RCC 7860 (cell line): ENCODE results near the gene ABLIM2.

Source experiments
- DNase-seq: peaks from one replicate; pipeline ENCODE4 v3.0.0-alpha.2; 2015; ENCODE audit warnings: low spot score
- FAIRE-seq: peaks from 2 replicates; lab custom pipeline; 2012; peaks lifted over from hg19 to GRCh38; lab: Jason Lieb, UNC

ABLIM2 gene

DNA sequence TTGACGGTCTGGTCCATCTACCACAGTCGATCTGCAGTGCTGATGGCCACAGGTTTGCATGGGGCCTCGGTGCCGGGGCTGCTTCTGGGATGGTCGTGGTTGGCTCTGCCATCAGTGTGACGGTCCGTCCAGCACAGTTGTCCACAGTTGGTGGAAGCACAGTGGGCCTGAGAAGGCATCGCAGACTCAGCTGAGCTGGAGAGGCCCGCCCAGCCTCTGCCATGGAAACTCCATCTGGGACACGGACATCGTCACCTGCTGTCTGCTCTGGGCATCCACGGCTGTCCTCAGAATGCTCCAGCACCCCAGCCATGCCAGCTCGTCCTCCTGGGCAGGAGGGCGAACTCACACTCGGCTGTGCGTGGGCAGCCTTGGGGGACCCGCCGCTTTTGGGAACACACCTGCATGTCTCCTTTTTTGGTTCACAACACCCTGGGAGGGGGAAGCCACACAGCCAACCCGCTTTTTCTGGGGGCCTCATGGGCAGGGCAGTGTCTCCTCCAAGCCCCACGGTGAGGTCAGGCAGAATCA, 33.0 kb downstream of the ABLIM2 start:
- no peak for DNase-seq
- FAIRE-seq: no peak

GRCh38 chr4:8123870-8124269, 34.7 kb downstream of the ABLIM2 start:
- no peak for FAIRE-seq

DNA sequence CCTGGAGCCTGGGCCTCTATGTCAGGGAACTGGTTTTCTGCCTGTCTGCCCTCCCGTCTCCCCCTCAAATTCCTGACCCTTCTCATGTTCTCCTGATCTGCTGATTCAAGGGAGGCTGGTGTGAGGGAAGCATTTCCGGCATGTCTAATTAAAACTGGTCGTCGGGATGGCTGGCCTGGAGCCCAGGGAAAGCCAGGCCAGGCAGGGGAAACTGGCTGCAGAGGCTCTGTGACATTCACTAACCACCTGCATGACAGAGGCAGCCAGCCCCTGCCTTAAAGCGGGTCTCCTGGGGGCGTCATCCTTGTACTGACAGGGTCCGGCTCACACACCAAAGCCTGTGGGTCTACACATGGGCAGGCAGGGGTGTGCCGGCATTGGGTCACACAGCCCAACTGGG, 35.2 kb downstream of the ABLIM2 start:
- FAIRE-seq: no peak
- DNase-seq: no peak

More at GRCh38 chr4:8123870-8124269, 34.7 kb downstream of the ABLIM2 start:
- DNase-seq: no peak

GRCh38 chr4:8122746-8123145, 35.9 kb downstream of the ABLIM2 start:
- FAIRE-seq: no peak

GRCh38 chr4:8121292-8122015, 37.2 kb downstream of the ABLIM2 start:
- no peak for FAIRE-seq
- DNase-seq: no peak

More at GRCh38 chr4:8122746-8123145, 35.9 kb downstream of the ABLIM2 start:
- no peak for DNase-seq

DNA sequence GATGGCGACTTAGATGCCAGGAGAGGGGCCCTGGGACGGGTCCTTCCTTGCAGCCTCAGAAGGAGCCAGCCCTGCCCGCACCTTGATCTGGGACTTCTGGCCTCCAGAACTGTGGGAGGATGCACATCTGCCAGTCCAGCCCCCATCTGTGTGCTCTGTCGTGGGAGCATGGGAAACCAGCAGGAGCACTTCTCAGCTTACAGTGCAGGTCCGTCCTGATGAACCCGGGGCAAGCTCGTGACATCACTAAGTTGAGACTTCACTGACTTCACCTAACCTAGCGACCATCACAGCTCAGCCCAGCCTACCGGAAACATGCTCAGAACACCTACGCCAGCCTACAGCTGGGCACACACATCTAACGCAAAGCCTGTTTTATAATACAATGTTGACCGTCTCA, 38.1 kb downstream of the ABLIM2 start:
- DNase-seq: no peak
- FAIRE-seq: no peak

DNA sequence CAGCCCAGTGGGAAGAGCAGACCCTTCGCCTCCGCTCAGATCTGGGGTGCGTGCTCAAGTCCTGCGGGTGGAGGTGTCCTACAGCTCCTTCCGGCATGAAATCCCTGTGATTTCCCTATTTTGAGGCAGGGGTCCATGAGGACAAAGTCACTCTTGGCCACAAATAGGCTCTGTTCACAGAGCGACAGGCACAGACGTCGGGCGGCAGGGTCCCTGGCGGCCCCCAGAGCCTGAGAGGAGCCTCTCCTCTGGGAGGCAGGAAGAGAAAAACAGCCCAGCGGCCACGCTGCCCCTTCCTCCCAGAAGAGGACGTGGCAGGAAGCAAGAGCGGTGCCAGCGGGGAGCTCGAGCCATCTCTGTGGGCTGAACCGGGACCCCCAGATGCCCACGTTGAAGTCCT, 38.7 kb downstream of the ABLIM2 start:
- FAIRE-seq: no peak
- no peak for DNase-seq

GRCh38 chr4:8118531-8118930, 40.1 kb downstream of the ABLIM2 start:
- no peak for FAIRE-seq

GRCh38 chr4:8118035-8118434, 40.6 kb downstream of the ABLIM2 start:
- no peak for DNase-seq
- FAIRE-seq: no peak

More at GRCh38 chr4:8118531-8118930, 40.1 kb downstream of the ABLIM2 start:
- DNase-seq: no peak

DNA sequence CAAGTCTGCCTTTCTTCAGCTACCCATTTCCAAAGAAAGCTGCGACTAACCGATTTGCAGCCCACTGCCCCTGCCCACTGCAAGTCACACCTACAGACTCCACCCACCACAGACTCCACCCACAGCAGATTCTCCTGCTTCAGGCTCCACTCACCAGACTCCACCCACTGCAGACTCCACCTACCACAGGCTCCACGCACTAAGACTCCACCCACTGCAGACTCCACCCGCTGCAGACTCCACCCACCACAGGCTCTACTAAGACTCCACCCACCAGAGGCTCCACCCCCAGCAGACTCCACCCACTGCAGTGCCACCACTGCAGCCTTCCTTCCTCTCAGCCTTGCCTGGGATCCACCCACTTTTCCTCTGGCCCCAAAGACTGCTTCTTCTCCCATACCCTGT, 41.3 kb downstream of the ABLIM2 start:
- DNase-seq (no peak), FAIRE-seq (no peak)

- FAIRE-seq: no peak
- no peak for DNase-seq
Observed at GRCh38 chr4:8115916-8116315, 42.7 kb downstream of the ABLIM2 start.

DNA sequence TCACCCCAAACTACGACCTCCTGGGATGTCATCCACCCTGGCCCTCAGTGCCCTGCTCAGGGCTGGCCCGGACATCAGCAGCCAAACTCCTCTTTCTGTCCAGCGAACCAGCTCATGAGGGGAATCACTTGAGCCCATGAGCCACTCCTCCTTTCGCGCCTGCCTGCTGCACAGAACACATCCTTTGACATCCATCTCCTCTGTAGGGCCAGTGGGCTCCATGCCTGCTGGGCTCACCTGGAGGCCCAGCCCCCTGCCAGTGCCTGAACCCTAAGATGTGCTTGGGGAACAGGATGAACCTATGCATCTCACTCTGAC, 43.5 kb downstream of the ABLIM2 start:
- no peak for FAIRE-seq
- no peak for DNase-seq

DNA sequence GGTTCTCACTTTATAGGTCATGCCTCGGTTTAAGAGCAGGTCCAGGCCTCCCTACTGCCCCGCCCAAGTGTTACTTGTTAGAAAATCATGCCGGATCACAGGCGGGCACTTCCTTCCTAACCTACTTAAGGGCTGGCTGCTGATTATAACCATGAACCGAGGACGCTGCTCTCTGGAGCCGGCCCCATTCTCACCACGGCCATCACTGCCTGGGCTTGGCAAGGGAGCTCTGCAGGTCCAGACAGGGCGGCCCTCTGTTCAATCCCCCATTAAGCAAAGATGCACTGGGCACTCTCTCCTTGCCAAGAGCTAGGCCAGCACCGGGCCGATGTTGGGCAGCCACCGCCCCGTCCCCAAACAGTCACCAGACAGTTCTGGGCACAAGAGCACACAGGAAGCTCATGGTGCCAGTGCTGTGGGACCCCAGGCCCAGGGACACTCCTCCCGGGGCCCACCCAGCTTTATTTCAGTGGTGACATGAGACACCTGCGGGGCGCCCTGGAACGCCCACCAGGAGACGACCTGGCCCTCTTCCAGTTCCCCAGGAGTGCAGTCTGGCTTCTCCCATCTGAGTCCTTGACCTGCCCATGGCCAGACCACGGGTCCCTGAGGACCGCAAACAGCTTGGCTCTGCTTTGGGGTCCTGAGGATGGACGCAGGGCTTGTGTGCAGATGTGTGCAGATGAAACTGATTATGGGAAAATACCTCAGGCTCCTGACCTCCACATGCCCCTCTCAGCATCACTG, 44.0 kb downstream of the ABLIM2 start:
- no peak for FAIRE-seq
- no peak for DNase-seq

DNA sequence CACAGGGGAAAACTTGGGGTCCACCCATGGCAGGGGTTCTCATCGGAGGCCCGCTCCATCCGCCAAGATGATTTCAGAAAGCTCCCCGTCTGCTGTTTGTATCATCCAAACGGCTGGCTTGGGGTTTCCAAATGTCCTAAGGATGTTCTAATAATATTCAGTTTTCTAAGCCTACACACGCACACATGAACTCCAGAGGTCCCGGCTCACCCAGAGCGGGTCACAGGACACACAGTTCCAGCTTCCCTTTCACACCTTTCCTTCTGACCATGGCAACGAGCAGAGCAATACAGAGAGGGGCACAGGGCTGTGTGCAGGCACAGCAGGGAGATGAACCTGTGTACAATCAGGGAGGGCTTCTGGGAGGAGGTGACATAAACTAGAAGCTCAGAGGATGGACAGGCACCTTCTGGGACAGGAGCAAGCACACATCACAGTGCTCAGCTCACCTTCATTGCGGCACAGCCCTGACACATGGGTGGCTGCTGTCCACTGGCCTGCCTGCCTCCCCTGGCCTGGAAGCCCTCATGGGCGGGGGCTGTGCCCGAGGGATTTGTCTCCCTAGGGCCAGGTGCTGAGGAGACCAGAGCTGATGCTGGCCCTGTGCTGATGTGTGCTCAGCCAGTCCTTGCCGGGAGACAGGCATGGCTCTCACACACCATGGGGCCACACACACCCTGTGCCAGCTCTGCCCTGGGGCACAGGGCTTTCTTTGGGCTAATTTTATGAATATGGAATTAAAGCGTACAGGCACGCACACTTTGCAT, 44.8 kb downstream of the ABLIM2 start:
- no peak for FAIRE-seq
- DNase-seq: no peak

DNA sequence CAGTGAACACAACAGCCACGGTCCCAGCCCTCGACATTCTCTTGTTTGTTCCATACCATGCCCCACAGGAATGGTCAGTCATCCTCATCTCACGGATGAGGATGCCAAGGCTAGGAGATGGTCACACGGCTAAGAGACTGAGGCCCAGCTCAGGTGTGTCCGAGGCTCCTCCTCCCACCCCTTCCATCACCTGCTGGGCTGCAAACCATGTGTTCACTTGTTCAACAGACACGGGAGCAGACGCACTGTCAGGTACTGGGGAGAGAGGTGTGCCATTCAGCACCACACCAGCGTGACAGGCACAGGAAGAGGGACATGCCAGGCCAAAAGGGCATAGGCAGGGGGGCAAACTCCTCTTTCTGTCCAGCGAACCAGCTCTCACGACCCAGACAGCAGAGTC, 45.9 kb downstream of the ABLIM2 start:
- no peak for FAIRE-seq
- no peak for DNase-seq

- FAIRE-seq: no peak
Observed at GRCh38 chr4:8112036-8112576, 46.5 kb downstream of the ABLIM2 start.

DNA sequence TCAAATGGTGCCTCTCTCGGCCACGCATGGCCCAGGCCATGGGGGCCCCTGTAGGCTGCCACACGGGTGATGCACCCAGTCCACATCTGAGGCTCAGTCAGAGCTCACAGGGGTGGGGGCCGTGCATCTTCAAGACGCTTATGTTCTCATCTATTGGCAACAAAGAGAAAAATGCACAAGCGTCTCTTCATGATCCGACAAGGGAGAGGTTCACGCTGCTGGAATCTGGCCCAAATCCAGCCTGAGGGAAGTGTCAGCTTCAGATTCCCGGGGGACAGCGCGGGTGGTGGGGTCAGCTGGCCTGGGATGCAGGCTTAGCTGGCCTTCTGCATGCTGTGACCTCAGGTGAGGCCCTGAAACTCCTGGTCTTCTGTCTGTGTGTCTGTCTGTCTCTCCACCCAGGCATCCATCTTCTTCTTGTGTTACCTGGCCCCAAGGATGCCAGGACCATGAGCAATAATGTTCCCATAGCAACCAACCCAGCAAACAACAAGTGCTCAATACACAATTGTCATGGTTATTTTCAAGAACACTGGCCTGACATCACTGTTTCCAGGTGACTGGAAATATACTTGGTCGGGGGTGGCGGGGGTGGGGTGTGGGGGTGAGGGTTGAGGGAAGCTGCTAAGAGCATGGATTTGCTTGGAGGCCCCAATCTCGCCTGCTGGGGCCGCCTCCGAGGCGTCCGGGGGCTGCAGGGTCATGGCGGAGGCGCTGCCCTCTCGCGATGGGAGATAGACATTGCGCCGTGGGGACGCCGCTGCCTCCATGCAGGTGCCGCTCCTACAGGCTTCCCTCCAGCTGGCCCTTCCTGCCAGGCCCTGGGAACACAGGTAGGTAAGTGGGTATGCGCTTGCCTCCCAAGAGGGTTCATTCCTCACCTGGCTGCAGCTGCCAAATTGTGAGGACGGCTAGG, 48.3 kb downstream of the ABLIM2 start:
- no peak for DNase-seq
- FAIRE-seq: no peak

More at GRCh38 chr4:8112036-8112576, 46.5 kb downstream of the ABLIM2 start:
- DNase-seq: no peak

DNA sequence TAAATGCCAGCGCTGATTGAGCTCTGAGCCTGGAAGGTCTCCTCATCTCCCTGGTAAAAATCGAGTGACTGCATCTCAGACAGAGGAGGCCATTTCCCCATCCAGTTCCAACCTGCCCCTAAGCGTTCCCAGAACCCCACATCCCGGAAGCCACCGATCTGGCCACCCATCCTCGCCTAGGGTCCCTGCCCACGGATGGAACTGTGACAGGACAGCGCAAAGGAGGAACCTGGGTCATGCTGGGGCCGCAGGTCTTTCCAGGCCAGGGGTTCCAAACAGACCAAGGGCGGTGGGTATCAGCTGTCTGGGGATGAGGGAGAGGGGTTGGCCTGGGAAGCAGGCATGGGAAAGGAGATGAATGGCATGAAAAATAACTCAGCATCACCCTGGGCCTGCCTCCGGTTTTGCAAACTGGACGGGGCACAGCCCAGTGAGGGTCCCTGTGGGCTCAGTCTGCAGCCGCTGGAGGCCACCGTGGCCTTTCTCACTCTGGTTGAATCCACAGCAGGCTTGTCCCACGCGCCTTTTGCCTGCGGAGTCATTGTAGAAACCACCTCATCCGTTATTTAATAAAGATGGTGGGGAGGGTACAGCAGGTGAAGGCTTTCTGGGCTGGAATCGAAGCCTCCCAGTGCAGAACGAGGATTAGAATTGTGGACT, 49.1 kb downstream of the ABLIM2 start:
- no peak for DNase-seq

GRCh38 chr4:8108991-8109390, 49.6 kb downstream of the ABLIM2 start:
- FAIRE-seq (no peak), DNase-seq (no peak)

More for the DNA sequence above, 49.1 kb downstream of the ABLIM2 start:
- FAIRE-seq: no peak

GRCh38 chr4:8108261-8108660, 50.4 kb downstream of the ABLIM2 start:
- FAIRE-seq: no peak
- DNase-seq: no peak
